GM23338 (cell line): Measurements from ENCODE around the gene POLR2F. TPM values are rescaled to one million over a fixed set of nuclear protein-coding genes. Genes with fewer than 3 reads are reported as not detected.

Experiments
- ATAC-seq: fragments of 200-7000 bp; cut with Tn5 transposase; 3 replicates; pipeline ENCODE4 v1.9.1; 2020
- DNase-seq: peaks from one replicate; pipeline ENCODE4 v3.0.0-alpha.2; 2015; ENCODE audit warnings: low spot score
- H2AFZ ChIP-seq: fragments of 200-600 bp; sonication (generic); 2 replicates; pipeline ENCODE4 v1.8.0; 2016; ENCODE audit warnings: antibody characterized with exemption, mild to moderate bottlenecking, moderate library complexity
- H3F3A ChIP-seq: fragments of 200-600 bp; sonication (generic); replicated peaks from 2 replicates; pipeline ENCODE4 v1.8.0; 2017; ENCODE audit warnings: antibody characterized with exemption, mixed run types, low read depth
- H3K27ac ChIP-seq: fragments of 200-600 bp; sonication (generic); 2 replicates; pipeline ENCODE4 v1.6.1; 2016; ENCODE audit warnings: low read depth
- H3K27me3 ChIP-seq: fragments of 200-600 bp; sonication (generic); 2 replicates; pipeline ENCODE4 v1.8.0; 2016; ENCODE audit warnings: mild to moderate bottlenecking, mixed run types, moderate library complexity; ENCODE audit not compliant: insufficient read depth
- H3K36me3 ChIP-seq: fragments of 200-600 bp; sonication (generic); 2 replicates; pipeline ENCODE4 v1.8.0; 2016; ENCODE audit warnings: mild to moderate bottlenecking; ENCODE audit not compliant: insufficient read depth
- H3K4me1 ChIP-seq: fragments of 200-600 bp; sonication (generic); 2 replicates; pipeline ENCODE4 v1.8.0; 2016; ENCODE audit warnings: mild to moderate bottlenecking, moderate library complexity; ENCODE audit not compliant: insufficient read depth
- H3K4me2 ChIP-seq: fragments of 200-600 bp; sonication (generic); 2 replicates; pipeline ENCODE4 v1.7.1; 2017; ENCODE audit warnings: mixed run types
- H3K4me3 ChIP-seq: fragments of 200-600 bp; sonication (generic); 2 replicates; pipeline ENCODE4 v1.6.1; 2016; ENCODE audit warnings: mixed run types
- H3K79me2 ChIP-seq: fragments of 200-600 bp; sonication (generic); replicated peaks from 2 replicates; pipeline ENCODE4 v1.8.0; 2017; ENCODE audit warnings: mild to moderate bottlenecking; ENCODE audit not compliant: insufficient read depth
- H3K9me2 ChIP-seq: fragments of 200-600 bp; sonication (generic); 2 replicates; pipeline ENCODE4 v1.8.0; 2017; ENCODE audit not compliant: insufficient read depth
- H4K20me1 ChIP-seq: fragments of 200-600 bp; sonication (generic); replicated peaks from 2 replicates; pipeline ENCODE4 v1.8.0; 2017; ENCODE audit warnings: mild to moderate bottlenecking; ENCODE audit not compliant: insufficient read depth
- H3K27ac Mint-ChIP-seq: 2 replicates; pipeline ENCODE4 v1.8.0; 2020; ENCODE audit warnings: inconsistent platforms, mild to moderate bottlenecking, moderate library complexity, mixed read lengths
- H3K27me3 Mint-ChIP-seq: 3 replicates; pipeline ENCODE4 v1.8.0; 2022; ENCODE audit warnings: low read depth, mild to moderate bottlenecking, moderate library complexity, mixed read lengths, inconsistent platforms; ENCODE audit not compliant: insufficient read depth, poor library complexity
- H3K36me3 Mint-ChIP-seq: 3 replicates; pipeline ENCODE4 v1.8.0; 2021; ENCODE audit warnings: low read depth, mild to moderate bottlenecking, inconsistent platforms, moderate library complexity, mixed read lengths
- H3K4me1 Mint-ChIP-seq: 3 replicates; pipeline ENCODE4 v1.8.0; 2020; ENCODE audit warnings: mild to moderate bottlenecking, inconsistent platforms, mixed read lengths
- H3K4me3 Mint-ChIP-seq: 3 replicates; pipeline ENCODE4 v1.8.0; 2021; ENCODE audit warnings: moderate library complexity, mild to moderate bottlenecking, inconsistent platforms, mixed read lengths
- H3K9me3 Mint-ChIP-seq: 3 replicates; pipeline ENCODE4 v1.8.0; 2020; ENCODE audit warnings: moderate library complexity, mild to moderate bottlenecking, inconsistent platforms, mixed read lengths
- CREB1 ChIP-seq: fragments of 250-450 bp; sonication (Bioruptor Pico); IDR thresholded peaks from 2 replicates; pipeline ENCODE4 v1.5.0; 2020; ENCODE audit warnings: low read depth, mild to moderate bottlenecking, moderate library complexity
- ETS1 ChIP-seq: IDR thresholded peaks from 2 replicates; pipeline ENCODE4 v1.6.1; 2016; ENCODE audit warnings: antibody characterized with exemption
- POLR2AphosphoS5 ChIP-seq: IDR thresholded peaks from 2 replicates; pipeline ENCODE4 v1.6.1; 2016; ENCODE audit warnings: antibody characterized with exemption, low read depth
- REST ChIP-seq: IDR thresholded peaks from one replicate; pipeline ENCODE4 v1.6.1; 2018; ENCODE audit warnings: antibody characterized with exemption; ENCODE audit not compliant: unreplicated experiment
- STAT1 ChIP-seq: IDR thresholded peaks from one replicate; pipeline ENCODE4 v1.6.1; 2016; ENCODE audit warnings: antibody characterized with exemption; ENCODE audit not compliant: unreplicated experiment
- ZNF114 ChIP-seq: fragments of 250-450 bp; sonication (Bioruptor Pico); IDR thresholded peaks from 2 replicates; pipeline ENCODE4 v1.5.0; 2020; ENCODE audit warnings: mild to moderate bottlenecking, moderate library complexity
- long read RNA-seq: library from polyadenylated mRNA; unstranded; transcript quantifications from one replicate; pipeline ENCODE4 v2.0.0, GENCODE V29; 2020; ENCODE audit not compliant: unreplicated experiment
- polyA plus RNA-seq: library from polyadenylated mRNA; unstranded; fragments of >200 nt; fragmentation: Nextera tagmentation; extraction: Ambion mirVana; gene quantifications from 2 replicates; pipeline ENCODE4 v1.2.1, GENCODE V29; 2016
- total RNA-seq: library from RNA; depleted of rRNA; stranded (reverse); fragments of >200 nt; shearing (Covaris generic); gene quantifications from 2 replicates; pipeline ENCODE4 v1.2.3, GENCODE V29; 2014; rRNA removed

POLR2F gene
- total RNA-seq: 64.6 and 144 TPM in 2 replicates
- polyA plus RNA-seq: 429 and 450 TPM in 2 replicates
- long read RNA-seq, transcript POLR2F-205 (5 exons, 2,106 nt): major isoform, 75 of 83 reads
- long read RNA-seq, partial matches to known transcripts: 0 of 83 reads
- long read RNA-seq, other reads (novel, unspliced or antisense): 7 of 83 reads

- peaks cover 15% of the 10 kb centered on the region for H3K4me1 Mint-ChIP-seq
- peak; percentile 98 for DNase-seq
- H3K9me2 ChIP-seq: no peaks in the 10 kb centered on the region
Observed at GRCh38 chr22:37953437-37954179, at the start of gene POLR2F, which contains the start of gene C22orf23. Gene POLR2F, plus strand, starts transcription at chr22:37953699. Its CDS starts 89 bp downstream, at chr22:37953788. Gene C22orf23, minus strand, starts transcription at chr22:37953601. Its CDS starts 452 bp downstream, at chr22:37953149.

GRCh38 chr22:37904572-37905533 is 48.6 kb upstream of the POLR2F start:
- peak overlapping the region; percentile 50; the same call in 1 of the 2 replicates for H3K27ac ChIP-seq
- H4K20me1 ChIP-seq: no peaks in the 10 kb centered on the region; the same call in 1 of the 2 replicates
- no peaks in the 10 kb centered on the region for H3K27me3 ChIP-seq
- peak overlapping the region; percentile 84 for H3K4me2 ChIP-seq
- Mint-ChIP-seq H3K4me3 (peak overlapping the region; percentile 77), H3K27ac (peak overlapping the region; percentile 42; the same call in 1 of the 2 replicates), H3K9me3 (no peaks in the 10 kb centered on the region; the same call in 2 of the 3 replicates), H3K4me1 (peaks cover 22% of the 10 kb centered on the region), H3K36me3 (peaks cover 4% of the 10 kb centered on the region; the same call in 1 of the 3 replicates), H3K27me3 (peaks cover 10% of the 10 kb centered on the region)
- ATAC-seq: no peak
- peaks cover 11% of the 10 kb centered on the region; the same call in 1 of the 2 replicates for H3K4me1 ChIP-seq
- peak; percentile 40 for DNase-seq
- H3K36me3 ChIP-seq: no peaks in the 10 kb centered on the region
- H3K9me2 ChIP-seq: peaks cover 7% of the 10 kb centered on the region; the same call in 1 of the 2 replicates
- H2AFZ ChIP-seq: peak overlapping the region; percentile 84; the same call in 1 of the 2 replicates
- H3F3A ChIP-seq: peaks cover 18% of the 10 kb centered on the region
- no peaks in the 10 kb centered on the region; the same call in 1 of the 2 replicates for H3K79me2 ChIP-seq
- H3K4me3 ChIP-seq: peak overlapping the region; percentile 62
- TF ChIP-seq ZNF114 (CRISPR knock-in tag): no peak
- no peak for TF ChIP-seq REST

More at GRCh38 chr22:37953437-37954179, at the start of gene POLR2F, which contains the start of gene C22orf23:
- H2AFZ ChIP-seq: peak within 1 kb of the TSS; percentile 97
- H3K4me3 ChIP-seq: peak within 1 kb of the TSS; percentile 98
- peaks cover 7% of the 10 kb centered on the region; the same call in 1 of the 2 replicates for H4K20me1 ChIP-seq
- TF ChIP-seq STAT1: no peak
- peak; percentile 97 for TF ChIP-seq POLR2AphosphoS5
- peak; percentile 68; the same call in 1 of the 2 replicates for TF ChIP-seq ETS1
- peak; percentile 77 for TF ChIP-seq CREB1 (CRISPR knock-in tag)
- no peaks in the 10 kb centered on the region for H3K9me3 Mint-ChIP-seq
- H3K27me3 Mint-ChIP-seq: peaks cover 22% of the 10 kb centered on the region
- H3K4me3 Mint-ChIP-seq: peak within 1 kb of the TSS; percentile 99
- peaks cover 19% of the 10 kb centered on the region for H3K36me3 Mint-ChIP-seq
- peak within 1 kb of the TSS; percentile 94 for H3K27ac Mint-ChIP-seq
- H3K27me3 ChIP-seq: peaks cover 13% of the 10 kb centered on the region
- H3K27ac ChIP-seq: 0 out of 2 replicates have a peak within 1 kb of the TSS, but pooled peaks have one; percentile 32
- H3K4me1 ChIP-seq: peaks cover 14% of the 10 kb centered on the region
- ATAC-seq: peak; percentile 91
- no peaks in the 10 kb centered on the region for H3F3A ChIP-seq
- peak within 1 kb of the TSS; percentile 93 for H3K4me2 ChIP-seq
- peaks cover 35% of the 10 kb centered on the region for H3K79me2 ChIP-seq
- 0 out of 2 replicates have a peak, but pooled peaks cover 6% of the 10 kb centered on the region for H3K36me3 ChIP-seq
